ENCODE results near the gene MMP25.

The MMP25 gene

GRCh38 chr16:3045758-3046640 lies at the start of gene MMP25:
TSS of gene MMP25 (plus strand) at chr16:3046561. CDS start at chr16:3046918, 357 bp downstream.
- DNase-seq (ENCODE audit: low read depth in 2 of 2) = no peak

DNA sequence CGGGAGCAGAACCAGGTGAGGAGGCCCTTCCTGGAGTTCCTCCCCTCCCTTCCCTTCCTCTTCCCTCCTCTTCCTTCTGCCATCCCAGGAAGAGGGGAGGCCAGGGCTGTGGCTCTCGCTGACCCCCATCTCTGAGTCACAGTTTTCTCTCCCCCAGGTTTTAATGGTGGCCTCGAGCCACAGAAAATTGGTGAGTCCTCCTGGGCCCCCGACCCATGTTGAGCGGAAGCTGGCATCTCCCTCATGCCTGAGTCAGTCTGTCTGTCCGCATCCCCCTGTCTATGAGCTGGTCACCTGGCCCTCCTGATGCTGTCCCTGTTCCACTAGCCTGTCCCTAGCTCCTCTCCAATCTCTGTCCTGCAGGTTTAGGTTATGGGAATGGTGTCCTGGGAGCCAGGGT lies 46.4 kb upstream of the MMP25 start:
- DNase-seq (ENCODE audit: low read depth in 2 of 2) = no peak

- no peak for DNase-seq (ENCODE audit: low read depth in 2 of 2)
Measured at GRCh38 chr16:3000540-3000939, 45.8 kb upstream of the MMP25 start.

DNA sequence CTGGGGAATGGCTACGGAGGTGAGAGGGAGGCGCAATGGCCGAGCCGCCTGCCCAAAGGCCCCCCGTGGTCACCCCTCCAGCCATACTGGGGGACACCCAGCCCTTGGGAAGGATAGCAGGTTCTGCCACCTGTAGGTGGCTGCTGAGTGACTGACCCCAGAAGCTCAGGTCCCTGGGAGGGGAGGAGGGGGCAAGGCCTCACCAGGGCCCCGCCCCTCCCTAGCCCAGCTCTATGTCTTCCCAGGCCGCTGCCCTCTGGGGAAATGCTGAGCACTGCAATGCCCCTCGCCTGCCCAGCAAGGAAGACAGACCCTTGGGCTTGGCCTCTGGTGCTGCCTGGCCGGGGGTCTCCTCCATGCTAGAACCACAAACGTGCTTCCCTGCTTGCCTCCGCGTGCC lies 45.0 kb upstream of the MMP25 start:
- DNase-seq (ENCODE audit: low read depth in 2 of 2) = no peak

- DNase-seq (ENCODE audit: low read depth in 2 of 2) = peak; percentile 90 to 93
Measured at GRCh38 chr16:3003582-3004270, 42.6 kb upstream of the MMP25 start.

DNA sequence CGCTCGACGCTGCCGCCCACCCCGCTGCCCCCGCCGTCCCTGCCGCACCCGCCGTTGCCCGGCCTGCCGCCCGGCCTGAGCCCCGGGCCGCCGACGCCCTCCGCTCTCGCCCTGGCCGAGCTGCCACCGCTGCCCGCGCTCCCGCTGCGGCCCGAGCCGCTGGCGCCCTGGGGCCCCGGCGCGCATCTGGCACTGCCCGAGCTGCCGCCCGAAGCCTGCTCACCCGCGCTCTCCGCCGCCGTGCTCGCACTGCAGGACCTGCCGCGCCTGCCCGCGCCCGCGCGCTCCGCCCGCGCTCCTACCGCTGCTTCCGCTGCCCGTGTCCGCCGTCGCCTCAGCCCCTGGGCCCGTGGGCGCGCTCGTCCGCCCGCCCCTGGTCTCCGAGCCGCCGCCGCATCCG lies 42.0 kb upstream of the MMP25 start:
- no peak for DNase-seq (ENCODE audit: low read depth in 2 of 2)

GRCh38 chr16:3004781-3005284 lies 41.5 kb upstream of the MMP25 start:
- DNase-seq (ENCODE audit: low read depth in 2 of 2) = no peak

DNA sequence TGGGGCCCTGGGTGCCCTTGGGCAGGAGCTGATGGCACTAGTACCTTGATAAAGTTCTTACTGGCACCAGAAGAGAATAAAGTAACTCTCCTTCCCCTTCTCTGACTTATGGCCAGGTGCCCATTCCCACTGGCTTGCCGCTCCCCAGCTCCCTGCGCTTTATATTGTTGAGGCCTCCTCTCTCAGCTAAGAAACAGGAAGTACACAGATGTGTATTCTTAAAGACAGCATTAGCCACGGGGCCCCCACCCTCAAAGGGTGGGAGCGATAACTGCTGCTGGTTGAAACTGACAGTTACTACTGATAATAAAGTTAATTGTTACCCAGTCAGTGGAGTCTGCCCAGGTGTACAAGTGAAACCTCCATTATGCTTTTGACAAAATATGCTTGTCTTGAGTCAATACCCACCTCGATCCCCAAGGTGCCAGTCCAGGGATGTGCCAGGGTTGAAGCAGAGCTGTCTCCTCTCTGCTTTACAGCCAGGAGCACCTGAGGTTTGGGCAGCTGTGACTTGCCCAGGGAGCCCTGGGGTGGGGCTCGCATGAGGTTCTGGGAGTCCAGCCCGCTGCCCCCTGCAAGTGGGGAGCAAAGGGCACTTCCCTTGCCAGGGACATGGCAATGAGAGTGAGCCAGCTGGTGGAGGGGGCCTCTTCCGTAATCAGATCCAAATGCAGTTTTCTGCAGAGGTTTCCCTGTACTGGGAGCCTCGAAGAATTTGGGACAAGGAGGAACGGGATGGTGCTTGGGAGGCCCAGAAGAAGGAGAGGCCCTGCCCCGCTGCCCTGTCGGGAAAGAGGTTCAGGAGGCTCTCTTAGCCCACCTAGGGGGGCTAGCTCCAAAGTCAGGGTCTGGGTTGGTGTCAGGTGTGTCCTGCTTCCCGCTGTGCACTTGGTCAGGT lies 39.1 kb upstream of the MMP25 start:
- no peak for DNase-seq (ENCODE audit: low read depth in 2 of 2)

- no peak for DNase-seq (ENCODE audit: low read depth in 2 of 2)
Measured at GRCh38 chr16:3007957-3008689, 38.2 kb upstream of the MMP25 start.

DNA sequence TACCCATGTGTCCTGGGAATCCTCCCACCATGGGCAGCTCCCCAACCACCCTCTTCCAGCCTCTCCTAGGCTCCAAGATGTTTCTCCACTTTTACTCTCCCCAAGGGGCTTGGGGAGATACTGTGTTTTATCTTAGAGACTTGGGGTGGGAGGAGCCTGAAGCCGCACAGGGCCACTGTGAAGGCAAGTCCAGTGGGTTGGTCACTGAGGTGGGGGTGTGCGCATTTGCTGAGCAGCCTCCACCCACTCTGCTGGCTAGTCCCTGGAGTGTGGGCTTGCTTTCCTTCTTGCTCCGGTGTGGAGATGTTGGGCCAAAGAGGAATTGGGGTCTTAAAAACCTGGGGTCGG lies 37.7 kb upstream of the MMP25 start:
- no peak for DNase-seq (ENCODE audit: low read depth in 2 of 2)

DNA sequence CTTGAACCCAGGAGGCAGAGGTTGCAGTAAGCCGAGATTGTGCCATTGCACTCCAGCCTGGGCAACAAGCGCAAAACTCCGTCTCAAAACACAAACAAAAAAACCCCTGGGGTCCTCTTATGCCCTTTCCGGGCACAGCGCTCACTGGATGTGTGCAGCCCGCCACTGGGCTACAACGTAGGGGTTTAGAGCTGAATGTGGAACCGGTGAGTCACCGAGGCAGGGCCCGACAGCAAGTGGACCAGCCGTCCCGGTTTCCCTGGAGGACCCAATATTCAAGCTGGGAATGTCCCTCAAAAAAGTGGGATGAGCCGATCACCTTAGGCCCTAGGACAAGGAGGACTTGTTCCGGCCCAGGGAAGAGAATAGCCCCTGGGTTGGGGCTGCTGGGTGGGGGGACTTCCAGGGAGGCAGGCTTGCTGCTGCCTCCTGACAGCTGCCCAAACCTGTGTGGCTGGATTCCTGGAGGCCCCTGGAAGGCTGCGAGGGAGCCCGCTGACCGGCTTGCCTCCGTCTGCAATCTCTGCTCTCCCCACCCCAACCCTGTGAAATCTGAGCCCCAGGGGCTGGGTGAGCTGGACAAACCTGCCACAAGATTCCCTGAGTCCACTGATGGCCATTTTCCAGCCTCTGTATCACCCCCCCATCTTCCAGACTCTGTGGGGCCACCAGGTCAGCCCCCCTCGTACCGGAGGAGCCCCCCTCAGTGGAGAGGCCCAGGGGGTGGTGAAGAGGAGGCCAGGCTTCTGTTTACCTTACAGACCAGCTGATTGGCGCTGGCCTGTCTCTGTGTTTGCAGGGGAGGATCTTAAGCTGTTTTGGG lies 36.6 kb upstream of the MMP25 start:
- no peak for DNase-seq (ENCODE audit: low read depth in 2 of 2)

GRCh38 chr16:3010510-3010909 lies 35.9 kb upstream of the MMP25 start:
- DNase-seq (ENCODE audit: low read depth in 2 of 2) = no peak

GRCh38 chr16:3012246-3012645 lies 34.1 kb upstream of the MMP25 start:
- DNase-seq (ENCODE audit: low read depth in 2 of 2) = no peak

- no peak for DNase-seq (ENCODE audit: low read depth in 2 of 2)
Measured at GRCh38 chr16:3012828-3013420, 33.4 kb upstream of the MMP25 start, which contains the start of gene CLDN9. TSS of gene CLDN9 (plus strand) at chr16:3012923. CDS start at chr16:3013363, 440 bp downstream.

- DNase-seq (ENCODE audit: low read depth in 2 of 2) = no peak
Measured at GRCh38 chr16:3013491-3013951, 32.8 kb upstream of the MMP25 start.

GRCh38 chr16:3013998-3014690 lies 32.2 kb upstream of the MMP25 start:
- no peak for DNase-seq (ENCODE audit: low read depth in 2 of 2)

GRCh38 chr16:3014971-3015370 lies 31.4 kb upstream of the MMP25 start:
- no peak for DNase-seq (ENCODE audit: low read depth in 2 of 2)

GRCh38 chr16:3015865-3016521 lies 30.4 kb upstream of the MMP25 start:
- no peak for DNase-seq (ENCODE audit: low read depth in 2 of 2)

- DNase-seq (ENCODE audit: low read depth in 2 of 2) = no peak
Measured at GRCh38 chr16:3017344-3017743, 29.0 kb upstream of the MMP25 start.
